OCI-LY7 (cell line): Measurements from ENCODE around the gene FSHR.

ENCODE experiments used
- EZH2phosphoT487 ChIP-seq: fragments of 200-600 bp; sonication (generic); IDR thresholded peaks from 2 replicates; pipeline ENCODE4 v1.6.1; 2018; ENCODE audit warnings: low read depth, borderline replicate concordance, mild to moderate bottlenecking, mixed run types, antibody characterized with exemption, low read length, moderate library complexity, mixed read lengths
- TF ChIP-seq, protein P1 (sequence below): fragments of 200-600 bp; sonication (generic); conservative IDR thresholded peaks from 2 replicates; pipeline ENCODE4 v1.5.1; 2014; ENCODE audit warnings: mild to moderate bottlenecking, antibody characterized with exemption, low read length, moderate library complexity, mixed read lengths

DNA sequence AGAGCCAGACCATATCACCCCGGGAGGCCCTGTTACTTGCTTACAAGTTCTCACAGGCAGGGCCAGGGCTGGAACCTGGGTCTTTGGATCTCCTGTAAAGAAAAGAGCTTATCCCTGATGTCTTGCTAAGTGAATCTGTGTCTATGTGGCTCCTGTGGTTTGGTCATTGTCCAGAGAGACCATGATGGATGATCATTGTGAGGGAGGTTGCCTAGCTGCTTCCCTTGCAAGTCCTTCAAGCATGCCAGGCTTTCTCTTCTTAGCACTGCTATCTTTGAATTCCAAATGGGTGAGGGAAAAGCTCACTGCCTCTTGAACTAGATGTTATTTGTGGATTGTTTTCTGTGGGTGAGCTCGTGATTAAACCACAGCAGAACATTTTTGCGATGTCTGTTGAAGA is 151.6 kb downstream of the FSHR start:
- TF ChIP-seq, protein P1, sequence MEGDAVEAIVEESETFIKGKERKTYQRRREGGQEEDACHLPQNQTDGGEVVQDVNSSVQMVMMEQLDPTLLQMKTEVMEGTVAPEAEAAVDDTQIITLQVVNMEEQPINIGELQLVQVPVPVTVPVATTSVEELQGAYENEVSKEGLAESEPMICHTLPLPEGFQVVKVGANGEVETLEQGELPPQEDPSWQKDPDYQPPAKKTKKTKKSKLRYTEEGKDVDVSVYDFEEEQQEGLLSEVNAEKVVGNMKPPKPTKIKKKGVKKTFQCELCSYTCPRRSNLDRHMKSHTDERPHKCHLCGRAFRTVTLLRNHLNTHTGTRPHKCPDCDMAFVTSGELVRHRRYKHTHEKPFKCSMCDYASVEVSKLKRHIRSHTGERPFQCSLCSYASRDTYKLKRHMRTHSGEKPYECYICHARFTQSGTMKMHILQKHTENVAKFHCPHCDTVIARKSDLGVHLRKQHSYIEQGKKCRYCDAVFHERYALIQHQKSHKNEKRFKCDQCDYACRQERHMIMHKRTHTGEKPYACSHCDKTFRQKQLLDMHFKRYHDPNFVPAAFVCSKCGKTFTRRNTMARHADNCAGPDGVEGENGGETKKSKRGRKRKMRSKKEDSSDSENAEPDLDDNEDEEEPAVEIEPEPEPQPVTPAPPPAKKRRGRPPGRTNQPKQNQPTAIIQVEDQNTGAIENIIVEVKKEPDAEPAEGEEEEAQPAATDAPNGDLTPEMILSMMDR, result no peak
- TF ChIP-seq EZH2phosphoT487, result no peak
